IPS-NIHi7 (cell line): ENCODE measurements around the gene TBKBP1.

Experiments
- DNase-seq: peaks from one replicate; pipeline ENCODE4 v3.0.0; 2012; ENCODE audit warnings: mixed read lengths; ENCODE audit errors: extremely low spot score

Gene TBKBP1

DNA sequence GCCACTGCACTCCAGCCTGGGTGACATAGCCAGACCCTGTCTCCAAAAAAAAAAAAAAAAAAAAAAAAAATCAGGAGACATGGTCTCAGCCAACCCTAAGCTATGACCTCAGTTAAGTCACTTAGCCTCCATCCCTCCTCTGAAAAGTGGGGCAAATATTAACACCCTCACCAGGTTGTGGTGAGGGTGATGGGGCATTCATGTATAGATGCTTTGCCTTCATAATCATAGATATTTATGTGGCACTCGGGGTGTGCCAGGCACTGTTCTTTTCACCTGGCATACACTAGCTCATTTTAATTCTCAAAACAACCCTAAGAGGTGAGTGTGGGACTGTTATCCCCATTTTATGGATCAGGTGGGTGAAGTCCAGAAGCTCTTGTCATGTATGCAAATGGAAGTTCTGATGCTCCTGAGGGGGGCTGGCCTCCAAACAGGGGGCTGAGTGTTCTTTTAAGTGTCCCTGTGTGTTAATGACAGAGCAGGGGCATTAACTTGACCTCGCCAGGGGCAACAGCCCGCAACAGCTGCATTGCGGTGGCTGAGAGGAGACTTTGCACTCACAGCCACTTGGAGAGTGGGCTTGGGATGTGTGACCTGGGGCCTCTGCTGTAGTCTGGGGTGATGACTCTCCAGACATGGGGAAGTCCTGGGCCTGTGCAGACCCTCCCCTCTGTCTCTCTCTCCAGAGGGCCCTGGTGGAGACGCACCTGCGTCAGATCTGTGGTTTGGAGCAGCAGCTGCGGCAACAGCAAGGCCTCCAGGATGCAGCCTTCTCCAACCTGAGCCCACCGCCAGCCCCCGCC is 4.1 kb downstream of the TBKBP1 start:
- DNase-seq, result no peak

DNA sequence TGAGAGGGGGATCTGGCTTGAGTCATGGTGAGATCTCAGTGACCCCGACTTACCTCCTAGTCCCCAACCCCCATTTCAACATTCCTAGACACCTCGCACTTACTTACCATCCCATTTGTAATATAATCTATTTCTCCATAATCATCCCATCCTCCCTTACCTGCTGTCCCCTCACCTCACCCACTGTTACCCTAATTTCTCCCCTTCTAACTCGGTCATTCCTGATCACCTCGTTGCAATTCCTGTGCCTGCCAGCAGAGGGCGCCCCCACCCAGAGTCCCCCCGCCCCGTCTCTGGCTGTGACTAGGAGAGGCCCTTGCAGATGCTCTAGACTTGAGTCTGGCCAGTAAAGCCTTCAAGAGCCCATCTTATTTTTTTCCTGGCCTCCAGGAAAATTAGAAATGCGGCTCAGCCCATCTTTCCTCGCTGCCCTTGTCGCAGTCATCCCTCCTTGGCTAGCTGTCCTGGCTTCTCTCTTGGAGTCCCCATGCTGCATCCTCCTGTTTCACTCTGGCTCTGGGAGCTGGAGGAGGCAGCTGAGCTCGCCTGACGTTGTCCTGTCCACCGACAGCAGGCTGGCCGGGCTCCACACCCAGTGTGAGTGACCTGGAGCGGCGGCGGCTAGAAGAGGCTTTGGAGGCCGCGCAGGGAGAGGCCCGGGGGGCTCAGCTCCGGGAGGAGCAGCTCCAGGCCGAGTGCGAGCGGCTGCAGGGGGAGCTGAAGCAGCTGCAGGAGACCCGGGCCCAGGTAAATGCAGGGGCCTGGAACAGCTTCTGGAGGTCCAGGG is 5.0 kb downstream of the TBKBP1 start:
- DNase-seq, result peak; percentile 92

DNA sequence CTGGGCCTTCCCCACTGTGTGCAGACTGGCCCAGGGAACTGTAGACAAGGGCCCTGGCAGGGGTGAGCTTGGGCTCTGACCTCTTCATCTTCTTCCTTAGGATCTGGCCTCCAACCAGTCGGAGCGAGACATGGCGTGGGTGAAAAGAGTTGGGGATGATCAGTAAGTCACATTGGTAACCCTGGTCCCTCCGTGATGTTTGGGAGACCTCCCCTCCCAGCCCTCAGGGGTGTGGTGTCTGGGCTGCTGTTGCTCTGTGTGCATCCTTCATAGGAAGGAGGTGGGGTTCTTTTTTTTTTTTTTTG is 5.5 kb downstream of the TBKBP1 start:
- no peak for DNase-seq

DNA sequence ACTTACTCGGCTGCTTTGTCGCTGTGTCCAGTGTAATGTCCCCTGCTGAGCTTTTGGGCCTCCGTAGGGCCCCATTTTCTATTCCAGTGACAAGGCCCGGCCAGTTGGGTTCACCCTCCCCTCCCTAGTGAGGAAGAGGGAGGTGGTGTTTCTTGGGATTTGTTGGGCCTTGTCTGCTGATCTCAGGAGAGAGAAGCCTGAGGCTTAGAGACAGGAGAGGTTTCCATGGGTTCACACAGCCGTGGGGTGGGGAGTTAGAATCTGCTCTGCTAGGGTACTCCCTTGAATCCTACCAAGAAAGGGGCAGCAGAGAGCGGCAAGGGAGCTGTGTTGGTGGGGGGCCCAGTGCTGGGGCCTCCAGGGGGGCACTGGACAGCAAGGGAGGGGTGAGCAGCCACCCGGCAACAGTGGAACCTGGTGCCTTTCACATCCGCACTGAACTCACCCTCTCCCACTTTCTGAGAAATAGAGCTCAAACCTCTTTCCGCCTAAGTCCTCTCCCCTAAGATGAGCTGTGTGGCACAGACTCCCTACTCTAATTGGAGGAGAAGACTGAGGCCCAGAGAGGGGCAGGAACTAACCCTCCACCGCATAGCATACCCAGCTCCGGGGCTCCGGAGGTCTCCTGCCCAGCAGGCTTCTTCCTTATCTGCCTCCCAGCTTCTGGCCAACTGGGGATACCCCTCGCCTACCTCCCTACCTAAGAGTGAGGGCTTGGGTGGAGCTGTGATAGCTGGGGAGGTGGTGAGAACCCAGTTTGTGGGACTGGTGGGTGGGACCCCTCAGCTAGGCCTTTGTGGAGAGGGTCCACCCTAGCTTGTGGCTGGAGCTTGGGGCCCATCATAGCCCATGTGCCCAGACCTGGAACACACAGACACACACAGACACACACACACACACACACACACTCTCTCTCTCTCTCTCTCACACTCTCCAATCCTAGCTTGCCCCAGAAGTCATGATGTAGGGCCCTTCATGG is 6.8 kb downstream of the TBKBP1 start:
- DNase-seq, result no peak

DNA sequence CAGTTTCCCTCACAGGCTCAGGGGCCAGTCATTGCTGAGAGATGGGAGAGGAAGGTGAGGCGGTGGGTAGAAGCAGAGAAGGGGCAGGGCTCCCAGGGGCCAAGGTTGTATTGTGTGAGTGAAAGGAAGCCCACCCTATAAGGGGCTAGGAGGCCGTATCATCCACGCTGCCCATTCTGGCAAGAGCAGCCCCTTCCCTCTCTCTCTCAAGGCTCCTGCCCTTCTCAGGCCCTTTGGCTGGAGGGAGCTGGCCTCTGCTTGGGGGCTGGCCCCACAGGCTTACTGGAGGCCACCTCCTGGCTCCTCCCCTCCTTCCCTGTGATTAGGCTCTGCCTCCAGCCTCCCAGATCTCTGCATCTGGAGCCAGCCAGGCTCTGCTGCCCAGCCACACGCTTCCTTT is 7.6 kb downstream of the TBKBP1 start:
- peak; percentile 46 for DNase-seq

DNA sequence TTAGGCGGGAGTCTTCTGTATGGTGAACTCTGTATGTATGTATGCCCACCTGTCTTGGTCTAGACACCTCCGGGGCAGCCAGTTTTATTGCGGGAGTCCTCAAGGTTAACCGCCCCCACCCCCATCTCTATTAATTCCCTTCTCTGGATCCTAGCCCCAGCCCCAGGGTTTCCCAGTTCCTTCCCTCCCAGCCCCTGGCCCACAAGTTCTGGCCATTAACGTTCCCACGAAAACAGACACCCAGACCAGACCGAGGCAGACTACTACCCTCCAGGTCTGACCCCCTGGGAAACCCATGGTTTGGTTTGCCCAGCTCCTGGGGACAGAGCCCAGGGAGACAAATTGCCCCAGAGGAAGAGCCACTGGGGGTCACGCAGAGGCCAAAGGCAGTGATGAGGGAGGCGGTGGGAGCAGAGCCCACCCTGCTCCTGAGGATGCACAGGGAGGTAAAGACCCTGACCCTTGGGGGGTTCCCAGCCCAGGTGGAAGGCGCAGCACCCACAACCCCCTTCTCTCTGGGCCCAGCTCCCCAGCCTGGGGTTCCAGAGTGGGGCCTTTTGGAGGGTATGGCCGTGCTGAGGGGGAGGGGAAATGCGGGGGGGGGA is 8.5 kb downstream of the TBKBP1 start:
- no peak for DNase-seq

DNA sequence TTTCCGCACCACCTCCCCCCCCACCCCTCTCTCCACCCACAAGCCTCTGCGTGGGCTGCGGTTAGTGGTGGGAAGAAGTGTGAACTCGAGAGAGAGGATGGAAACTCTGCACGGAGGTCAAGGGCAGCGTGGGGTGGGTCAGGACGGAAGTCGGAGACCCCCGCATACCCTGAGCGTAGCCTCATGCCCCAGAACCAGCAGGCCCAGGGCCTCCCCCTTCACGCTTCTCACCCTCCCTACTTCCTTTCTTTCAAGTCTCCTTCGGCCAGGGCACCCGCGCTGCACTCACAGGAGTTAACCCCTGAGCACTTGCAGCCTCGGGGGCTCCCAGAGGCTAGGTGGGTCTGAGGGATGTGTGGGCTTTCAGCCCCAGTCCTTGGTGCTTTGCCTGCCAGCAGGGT is 9.2 kb downstream of the TBKBP1 start:
- DNase-seq, result no peak

DNA sequence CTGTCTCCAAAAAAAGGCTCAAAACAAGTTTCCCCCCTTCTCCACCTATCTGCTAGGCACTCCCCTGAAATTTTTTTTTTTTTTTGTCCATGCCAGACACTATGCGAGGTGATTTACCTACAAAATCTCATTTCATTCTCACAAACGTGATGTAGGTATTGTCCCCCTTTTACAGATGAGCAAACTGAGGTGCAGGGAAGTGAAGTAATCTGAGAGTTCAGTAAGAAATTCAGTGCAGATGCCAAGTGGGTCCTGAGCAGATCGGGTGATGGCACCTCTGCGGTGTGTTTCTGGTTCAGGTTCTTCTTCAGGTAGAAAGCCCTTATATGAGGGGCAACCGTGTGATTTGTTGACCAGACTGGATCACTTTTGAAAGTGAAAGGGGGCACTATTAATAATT is 9.7 kb downstream of the TBKBP1 start:
- DNase-seq, result no peak

DNA sequence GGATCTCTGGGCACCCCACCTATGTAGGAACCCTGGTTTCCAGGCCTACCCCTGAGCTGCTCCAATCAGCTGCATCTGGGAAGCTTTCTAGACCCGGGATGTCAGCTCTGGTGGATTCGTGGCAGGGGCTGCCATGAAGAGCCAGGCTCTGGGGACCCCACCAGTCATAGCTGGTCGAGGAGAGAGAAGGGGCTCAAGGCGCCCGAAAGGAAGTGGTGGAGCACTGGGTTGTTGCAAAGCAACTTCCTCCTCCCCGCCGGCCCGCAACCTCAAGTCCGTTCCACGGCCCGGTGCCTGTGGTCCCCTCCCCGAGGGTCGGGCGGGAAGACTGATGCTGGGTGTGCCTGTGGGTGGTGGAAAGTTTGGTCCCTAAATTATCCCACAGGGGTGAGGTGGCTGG is 10.2 kb downstream of the TBKBP1 start:
- DNase-seq, result no peak

DNA sequence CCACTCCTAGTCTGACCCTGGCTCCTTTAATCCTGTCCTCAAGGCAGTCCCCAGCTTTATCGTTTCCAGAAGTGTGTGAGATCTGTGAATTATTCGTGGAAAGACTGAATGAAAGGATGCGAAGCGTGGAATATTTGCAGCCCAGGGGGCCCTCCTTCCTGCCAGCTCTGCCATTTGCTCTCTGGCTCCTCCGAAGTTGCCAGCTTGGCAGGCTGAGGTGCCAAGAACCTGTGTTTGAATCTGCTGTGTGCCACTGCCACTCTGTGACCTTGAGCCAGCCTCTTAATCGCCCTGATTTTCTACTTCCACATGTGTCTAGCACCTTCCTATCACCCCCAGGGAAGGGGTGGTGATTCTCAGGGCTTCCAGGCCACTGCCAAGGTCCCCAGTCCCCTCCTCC is 10.8 kb downstream of the TBKBP1 start:
- no peak for DNase-seq

DNA sequence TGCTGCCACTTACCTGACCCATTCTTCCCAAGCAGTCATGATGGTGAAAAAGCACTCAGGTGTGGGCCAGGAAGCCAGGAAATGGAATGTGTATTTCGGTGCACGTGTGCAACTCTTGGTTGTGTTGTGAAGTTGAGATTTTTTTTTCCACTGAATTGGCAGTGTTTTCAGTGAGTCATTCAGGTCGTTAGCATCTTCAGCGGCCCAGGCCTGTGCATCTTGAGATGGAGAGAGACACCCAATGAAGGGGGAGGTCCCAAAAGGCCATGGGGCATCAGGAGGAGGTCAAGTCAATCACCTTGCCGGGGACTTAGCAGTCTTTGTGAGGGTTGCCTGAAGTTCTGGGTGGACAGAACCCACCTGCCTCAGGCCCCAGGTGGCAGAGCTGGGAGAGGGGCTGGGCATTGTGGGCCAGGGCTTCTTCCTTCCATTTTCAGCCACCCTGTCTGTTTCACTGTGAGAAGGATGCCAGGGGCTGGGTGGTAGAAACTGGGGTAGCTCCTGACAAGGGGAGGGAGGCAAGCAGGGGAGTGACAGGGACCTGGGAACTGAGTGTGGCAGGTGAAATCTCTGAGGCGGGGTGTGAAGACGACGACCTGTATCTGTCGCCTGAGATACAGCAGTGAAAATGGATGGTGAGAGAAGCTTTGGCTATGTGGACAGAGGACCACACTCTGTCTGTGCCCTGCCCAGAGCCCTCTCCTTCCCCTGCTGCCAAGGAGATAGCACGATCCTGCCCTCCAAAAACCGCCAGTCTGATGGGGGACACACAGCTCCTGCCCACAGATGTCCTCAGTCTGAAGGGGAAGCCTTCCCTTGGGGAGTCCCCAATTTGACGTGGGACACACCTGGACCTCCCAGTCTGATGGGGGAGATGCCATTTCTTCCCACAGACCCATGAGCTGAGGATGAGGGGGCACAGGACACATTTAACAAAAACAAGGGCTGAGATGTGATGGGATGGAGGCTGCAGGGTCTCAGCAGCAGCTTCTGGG is 11.9 kb downstream of the TBKBP1 start:
- DNase-seq, result no peak

DNA sequence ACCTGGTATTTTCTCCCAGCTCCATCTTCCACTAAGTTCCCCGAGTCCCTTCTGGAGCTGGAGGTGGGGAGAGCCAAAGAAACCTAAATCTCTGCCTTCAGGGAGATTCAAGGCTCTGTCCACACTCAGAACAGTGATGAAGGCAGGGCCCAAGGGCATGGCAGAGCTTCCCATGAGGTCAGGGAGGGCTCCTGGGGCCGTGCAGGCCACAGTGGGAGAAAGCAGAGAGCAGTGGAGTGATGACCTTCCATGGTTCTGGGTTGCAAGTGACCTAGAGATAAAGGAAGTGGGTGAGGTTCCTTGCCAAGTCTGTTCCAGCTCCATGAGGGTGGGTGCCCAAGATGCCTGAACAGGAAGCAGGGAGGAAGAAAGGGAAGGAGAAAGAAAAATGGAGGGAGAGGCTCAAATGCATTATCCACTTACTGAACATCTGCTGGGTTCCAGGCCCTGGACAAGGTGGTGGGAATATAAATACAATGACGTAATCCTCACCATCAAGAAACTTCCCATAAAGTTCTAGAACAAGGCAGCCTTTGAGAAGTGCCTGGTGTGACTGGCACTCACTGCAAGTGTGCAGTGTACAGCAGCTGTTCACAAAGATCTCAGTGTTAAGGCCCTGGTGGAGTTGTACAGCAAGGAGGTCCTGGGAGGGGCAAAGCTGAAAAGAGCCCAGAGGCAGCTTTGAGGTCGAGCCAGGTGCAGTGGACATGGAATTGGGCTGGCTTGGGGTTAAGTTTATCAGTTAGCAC is 13.3 kb downstream of the TBKBP1 start:
- no peak for DNase-seq

DNA sequence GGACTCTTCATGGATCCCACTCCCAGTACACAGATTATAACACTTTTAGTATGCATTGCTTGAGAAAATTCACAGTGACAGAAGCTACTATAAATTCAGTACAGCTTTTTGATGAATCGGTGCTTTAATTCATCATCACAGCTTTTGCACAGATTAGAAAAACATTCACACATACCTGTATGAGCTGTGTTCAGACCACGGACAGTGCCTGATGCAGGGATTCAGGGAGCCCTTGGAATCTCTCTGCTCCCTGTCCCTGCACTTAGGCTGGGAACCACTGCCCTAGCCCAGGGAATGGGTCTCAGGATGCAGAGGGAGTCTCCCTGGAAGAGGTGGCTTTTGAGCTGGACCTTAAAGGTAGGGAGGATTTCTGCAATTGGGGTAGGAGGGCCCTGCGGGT is 13.9 kb downstream of the TBKBP1 start:
- DNase-seq, result peak; percentile 35

DNA sequence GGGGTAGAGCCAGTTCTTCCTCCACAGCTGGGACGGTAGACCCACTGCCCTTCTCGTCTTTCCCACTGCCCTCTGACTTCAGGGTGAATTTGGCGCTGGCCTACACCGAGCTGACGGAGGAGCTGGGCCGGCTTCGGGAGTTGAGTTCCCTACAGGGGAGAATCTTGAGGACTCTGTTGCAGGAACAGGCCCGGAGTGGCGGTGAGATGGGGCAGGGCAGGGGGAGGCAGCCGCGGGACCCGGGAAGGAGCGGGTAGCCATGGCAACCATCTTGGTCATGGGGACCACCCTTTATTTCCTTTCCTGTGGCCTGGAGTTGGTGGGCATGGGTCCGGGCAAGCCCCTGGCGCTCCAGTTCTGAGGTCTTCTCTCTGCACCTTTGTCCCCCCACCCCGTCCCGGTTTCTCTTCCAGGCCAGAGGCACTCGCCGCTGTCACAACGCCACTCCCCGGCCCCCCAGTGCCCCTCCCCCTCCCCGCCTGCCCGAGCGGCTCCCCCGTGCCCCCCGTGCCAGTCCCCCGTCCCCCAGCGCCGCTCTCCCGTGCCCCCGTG is 14.4 kb downstream of the TBKBP1 start:
- peak; percentile 46 for DNase-seq

DNA sequence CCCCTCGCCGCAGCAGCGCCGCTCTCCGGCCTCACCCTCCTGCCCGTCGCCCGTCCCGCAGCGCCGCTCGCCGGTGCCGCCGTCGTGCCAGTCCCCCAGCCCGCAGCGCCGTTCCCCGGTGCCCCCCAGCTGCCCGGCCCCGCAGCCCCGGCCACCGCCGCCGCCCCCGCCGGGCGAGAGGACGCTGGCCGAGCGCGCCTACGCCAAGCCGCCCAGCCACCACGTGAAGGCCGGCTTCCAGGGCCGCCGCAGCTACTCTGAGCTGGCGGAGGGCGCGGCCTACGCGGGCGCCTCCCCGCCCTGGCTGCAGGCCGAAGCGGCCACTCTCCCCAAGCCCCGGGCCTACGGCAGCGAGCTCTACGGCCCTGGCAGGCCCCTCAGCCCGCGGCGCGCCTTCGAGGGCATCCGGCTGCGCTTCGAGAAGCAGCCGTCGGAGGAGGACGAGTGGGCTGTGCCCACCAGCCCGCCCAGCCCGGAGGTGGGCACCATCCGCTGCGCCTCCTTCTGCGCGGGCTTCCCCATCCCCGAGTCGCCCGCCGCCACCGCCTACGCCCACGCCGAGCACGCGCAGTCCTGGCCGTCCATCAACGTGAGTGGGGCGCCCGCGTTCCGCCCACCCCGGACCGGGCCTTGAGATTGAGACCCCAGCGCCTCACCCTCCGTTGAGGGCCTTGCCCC is 15.0 kb downstream of the TBKBP1 start:
- DNase-seq, result peak; percentile 73

DNA sequence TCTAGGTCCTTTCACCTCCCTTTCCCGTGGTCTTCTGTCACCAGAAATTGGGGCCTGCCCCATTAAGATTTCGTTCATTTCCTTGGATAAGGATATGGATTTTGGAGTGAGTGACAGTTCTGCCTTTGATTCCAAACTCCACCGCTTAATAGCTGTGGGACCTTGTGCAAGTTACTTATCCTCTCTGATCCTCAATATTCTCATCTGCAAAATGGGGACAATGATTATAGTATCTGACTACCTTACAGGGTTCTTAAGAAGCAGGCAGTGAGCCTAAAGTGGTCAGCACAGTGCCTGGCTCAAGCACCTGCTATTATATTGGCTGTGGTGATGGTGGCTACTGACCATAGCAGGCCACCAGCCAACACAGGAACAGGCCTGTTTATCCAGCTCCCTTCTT is 15.6 kb downstream of the TBKBP1 start:
- no peak for DNase-seq

DNA sequence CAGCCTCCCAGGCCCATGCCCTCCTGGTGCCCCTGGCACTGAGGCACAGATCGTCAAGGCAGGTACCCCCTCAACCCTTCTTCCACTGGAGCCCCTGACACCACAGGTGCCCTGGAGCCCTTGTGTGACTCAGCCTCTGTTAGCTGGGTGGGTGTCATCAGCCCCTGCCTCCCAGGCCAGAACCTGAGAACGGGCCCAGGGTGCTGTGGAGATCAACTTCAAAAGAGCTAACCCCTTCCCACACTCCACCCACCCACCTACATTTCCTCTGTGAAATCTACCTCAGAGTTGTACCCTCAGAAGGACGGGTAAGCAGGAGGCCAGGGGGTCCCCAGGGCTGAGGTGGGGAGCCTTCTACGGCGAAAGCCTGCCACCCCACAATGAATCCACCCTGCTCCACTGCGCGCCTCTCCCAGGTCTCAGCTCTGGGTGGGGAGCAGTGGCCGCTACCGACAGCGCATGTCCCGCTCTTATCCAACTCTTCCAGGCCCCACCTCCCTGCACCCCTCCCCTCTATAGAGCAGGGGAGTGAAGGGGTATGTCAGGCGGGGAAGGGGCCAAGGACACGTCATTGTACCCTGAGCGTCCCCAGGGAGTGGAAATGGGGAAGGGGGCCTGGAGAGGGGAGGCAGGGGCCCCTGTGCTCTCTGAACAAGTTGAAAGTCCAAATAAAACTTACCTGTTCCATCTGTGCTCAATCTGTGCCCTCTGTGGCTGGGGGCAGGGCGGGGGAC is 17.6 kb downstream of the TBKBP1 start:
- DNase-seq, result no peak

DNA sequence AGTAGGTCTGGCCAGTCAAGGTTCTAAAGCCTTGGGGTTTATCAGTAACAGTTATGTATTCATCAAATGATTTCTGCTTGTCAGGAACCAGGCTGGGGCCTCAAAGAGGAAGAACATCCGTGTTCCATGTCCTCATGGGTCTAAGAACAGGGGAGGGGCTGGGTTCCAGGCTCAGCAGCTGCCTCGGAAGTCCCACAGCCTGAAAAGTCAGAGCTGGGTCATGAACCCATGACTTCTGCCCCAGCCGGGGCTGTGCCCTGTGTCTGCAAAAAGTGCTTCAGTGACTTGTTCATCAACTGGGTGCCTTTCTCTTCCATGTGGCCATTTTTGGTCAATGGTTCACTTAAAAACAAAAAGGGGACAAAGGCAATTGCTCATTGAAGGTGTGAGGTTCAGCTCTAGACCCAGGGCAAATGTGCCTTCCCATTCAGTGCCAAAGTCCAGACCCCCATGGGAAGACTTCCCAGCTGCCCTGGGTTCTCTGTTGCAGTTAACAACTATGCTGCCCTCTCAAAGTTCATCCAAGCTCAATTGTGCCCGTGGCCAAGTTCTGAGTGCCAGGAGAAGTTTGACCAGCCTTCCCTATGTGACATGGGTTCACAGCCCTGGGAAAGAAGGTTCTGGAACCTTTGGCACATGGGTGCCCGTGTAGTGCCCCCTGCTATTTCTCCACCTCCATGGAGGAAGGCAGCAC is 18.5 kb downstream of the TBKBP1 start:
- DNase-seq, result no peak
